HepG2 (cell line): ENCODE measurements around the gene EEIG1. TPM values are rescaled to one million over a fixed set of nuclear protein-coding genes. Genes with fewer than 3 reads are reported as not detected.

Experiments used
- ATF2 ChIP-seq: sonication (generic); formaldehyde crosslinking; IDR thresholded peaks from 2 replicates; pipeline ENCODE4 v1.4.0; 2020; ENCODE audit warnings: missing genetic modification reagents
- CREB1 ChIP-seq, 2 experiments: fragments of 450-650 bp in 1 of 2; IDR thresholded peaks; 2 replicates each; pipeline ENCODE4 v1.6.1; 2016 to 2017; ENCODE audit warnings: control low read depth in 1 of 2, mild to moderate bottlenecking in 1 of 2, missing compliant biosample characterization in 1 of 2, missing genetic modification characterization in 1 of 2
- ELF3 ChIP-seq: IDR thresholded peaks from 2 replicates; pipeline ENCODE4 v1.6.1; 2016; ENCODE audit warnings: missing genetic modification reagents, missing compliant biosample characterization
- FOSL2 ChIP-seq: sonication (generic); formaldehyde crosslinking; IDR thresholded peaks from 2 replicates; pipeline ENCODE4 v1.4.0; 2020; ENCODE audit warnings: missing genetic modification reagents
- GABPB1 ChIP-seq: IDR thresholded peaks from 2 replicates; pipeline ENCODE4 v1.6.1; 2016; ENCODE audit warnings: mild to moderate bottlenecking, missing genetic modification reagents, moderate library complexity, missing compliant biosample characterization
- GATA4 ChIP-seq: sonication (generic); IDR thresholded peaks from 2 replicates; pipeline ENCODE4 v1.6.1; 2016; ENCODE audit warnings: antibody characterized with exemption, low read depth, borderline replicate concordance
- GFI1 ChIP-seq: sonication (generic); formaldehyde crosslinking; IDR thresholded peaks from 2 replicates; pipeline ENCODE4 v1.5.0; 2020; ENCODE audit warnings: missing genetic modification reagents, mild to moderate bottlenecking, borderline replicate concordance
- HNRNPH1 ChIP-seq: fragments of 200-400 bp; formaldehyde crosslinking; optimal IDR thresholded peaks from 2 replicates; pipeline ENCODE3; 2017; ENCODE audit warnings: mild to moderate bottlenecking, low read depth, low read length
- NPAS2 ChIP-seq: sonication (generic); formaldehyde crosslinking; IDR thresholded peaks from 2 replicates; pipeline ENCODE4 v1.8.0; 2022; ENCODE audit warnings: mild to moderate bottlenecking, missing genetic modification reagents, borderline replicate concordance
- RFXAP ChIP-seq: sonication (generic); formaldehyde crosslinking; IDR thresholded peaks from 2 replicates; pipeline ENCODE4 v1.4.0; 2020; ENCODE audit warnings: missing genetic modification reagents, borderline replicate concordance
- SP2 ChIP-seq: sonication (generic); formaldehyde crosslinking; IDR thresholded peaks from 2 replicates; pipeline ENCODE4 v1.5.1; 2020; ENCODE audit warnings: mild to moderate bottlenecking, missing genetic modification reagents
- TAF1 ChIP-seq: sonication (generic); formaldehyde crosslinking; IDR thresholded peaks from 2 replicates; pipeline ENCODE4 v1.4.0; 2020; ENCODE audit warnings: missing genetic modification reagents
- YEATS4 ChIP-seq: sonication (generic); formaldehyde crosslinking; IDR thresholded peaks from 2 replicates; pipeline ENCODE4 v1.4.0; 2020; ENCODE audit warnings: missing genetic modification reagents, borderline replicate concordance
- YY1 ChIP-seq: IDR thresholded peaks from 2 replicates; pipeline ENCODE4 v1.6.1; 2011; ENCODE audit warnings: low read length, low read depth, moderate library complexity, mild to moderate bottlenecking; ENCODE audit not compliant: insufficient read depth, insufficient replicate concordance
- ZMAT3 ChIP-seq: sonication (generic); formaldehyde crosslinking; conservative IDR thresholded peaks from 2 replicates; pipeline ENCODE4 v1.7.0; 2021; ENCODE audit warnings: missing genetic modification reagents
- ZNF232 ChIP-seq: sonication (generic); formaldehyde crosslinking; IDR thresholded peaks from 2 replicates; pipeline ENCODE4 v1.4.0; 2020; ENCODE audit warnings: missing genetic modification reagents, borderline replicate concordance
- ZNF563 ChIP-seq: sonication (generic); formaldehyde crosslinking; IDR thresholded peaks from 2 replicates; pipeline ENCODE4 v1.8.0; 2022; ENCODE audit warnings: mild to moderate bottlenecking, moderate library complexity, missing genetic modification reagents
- polyA plus RNA-seq, 8 experiments: library from polyadenylated mRNA; depleted of rRNA in 3 of 8; stranded (reverse) in 7 of 8; unstranded in 1 of 8; fragments of >200 nt; fragmentation: Illumina TruSeq in 4 of 8; extraction: Trizol in 4 of 8; gene quantifications; 2 replicates each; pipeline versions ENCODE4 v1.2.1 to v1.2.3, GENCODE V29; 2011 to 2016; ENCODE audit warnings: low read depth in 4 of 8, missing spikeins in 1 of 8, mixed read lengths in 1 of 8; ENCODE audit not compliant: insufficient read depth in 1 of 8
- total RNA-seq, 5 experiments: library from RNA; depleted of rRNA; stranded (reverse); fragments of >200 nt; fragmentation: Illumina TruSeq; extraction: Trizol; gene quantifications; 2 replicates each; pipeline ENCODE4 v1.2.3, GENCODE V29; 2016; ENCODE audit warnings: low read depth in 1 of 5
- TF ChIP-seq, protein P1 (sequence below): sonication (generic); formaldehyde crosslinking; IDR thresholded peaks from 2 replicates; pipeline ENCODE4 v1.4.0; 2020; ENCODE audit warnings: missing genetic modification reagents, borderline replicate concordance
- TF ChIP-seq, protein P2 (sequence below): sonication (generic); formaldehyde crosslinking; IDR thresholded peaks from 2 replicates; pipeline ENCODE4 v1.5.1; 2020; ENCODE audit warnings: missing genetic modification reagents, mild to moderate bottlenecking, borderline replicate concordance

Gene EEIG1
- total and polyA plus RNA-seq, 2 of the 13 experiments (the other 11 are each of a cell fraction or from before 2014, with no cell fraction given): 16.6 to 25.2 TPM

DNA sequence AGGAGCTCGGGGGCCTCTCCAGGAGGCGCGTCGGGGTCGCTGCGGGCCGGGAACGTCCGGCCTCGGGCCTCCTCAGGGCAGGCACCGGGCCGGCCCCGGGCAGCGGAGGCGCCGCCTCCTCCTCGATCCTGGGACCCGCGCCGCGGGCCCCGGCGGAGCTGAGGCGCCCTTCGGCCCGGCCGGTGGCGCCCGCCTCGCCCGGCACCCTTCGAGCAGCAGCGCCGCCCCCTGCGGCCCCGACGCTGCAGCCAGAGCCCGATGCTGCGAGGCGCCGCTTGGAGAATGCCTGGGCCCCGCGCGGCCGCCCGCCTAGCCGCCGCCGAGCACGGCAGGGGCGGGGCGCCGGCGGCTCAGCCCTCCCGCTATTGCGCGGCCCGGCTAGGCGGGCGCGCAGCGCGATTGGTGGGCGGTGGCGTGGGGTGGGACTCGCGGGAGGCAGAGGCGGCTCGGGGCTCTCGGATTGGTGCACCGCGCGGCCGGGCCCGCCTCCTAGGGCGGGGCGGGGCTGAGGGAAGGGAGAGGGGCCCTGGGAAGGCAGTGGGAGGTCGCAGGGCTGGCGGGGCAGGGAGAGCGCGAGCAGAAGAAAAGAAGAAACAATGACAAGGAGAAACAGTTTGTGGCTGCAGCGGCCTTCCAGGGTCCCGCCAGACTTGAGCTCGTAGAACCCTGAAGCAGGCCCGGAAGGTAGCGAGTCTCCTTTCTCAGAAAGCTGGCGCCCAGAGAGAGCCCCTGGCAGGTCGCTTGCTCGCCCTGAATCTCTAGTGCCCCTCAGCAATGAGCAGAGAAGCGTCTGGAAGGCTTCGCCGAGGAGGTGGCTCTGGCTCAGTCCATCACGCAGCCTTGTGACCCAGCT lies at the start of gene EEIG1 (continued):
- TF ChIP-seq TAF1 (CRISPR knock-in tag) (peak; percentile 67; the same call in 1 of the 2 replicates), ATF2 (0 out of 2 replicates have a peak, but pooled peaks have one; percentile 11), GATA4 (peak; percentile 1; the same call in 1 of the 2 replicates), NPAS2 (no peak), ZNF232 (0 out of 2 replicates have a peak, but pooled peaks have one; percentile 52), FOSL2 (no peak), ZNF563 (CRISPR knock-in tag) (0 out of 2 replicates have a peak, but pooled peaks have one; percentile 12), CREB1 (IDR thresholded peaks at IDR 0.05) (peak; percentile 19; the same call in 1 of the 2 replicates), CREB1 (CRISPR knock-in tag; IDR thresholded peaks at IDR 0.05) (no peak), YY1 (peak; percentile 16), YEATS4 (CRISPR knock-in tag) (peak; percentile 71; the same call in 1 of the 2 replicates), RFXAP (0 out of 2 replicates have a peak, but pooled peaks have one; percentile 37), HNRNPH1 (peak; percentile 43), GFI1 (no peak), GABPB1 (CRISPR knock-in tag) (peak; percentile 52; the same call in 1 of the 2 replicates), SP2 (CRISPR knock-in tag) (peak; percentile 91), ELF3 (CRISPR knock-in tag) (0 out of 2 replicates have a peak, but pooled peaks have one; percentile 9), ZMAT3 (CRISPR knock-in tag) (0 out of 2 replicates have a peak, but pooled peaks have one; percentile 28)
- TF ChIP-seq, protein P1, sequence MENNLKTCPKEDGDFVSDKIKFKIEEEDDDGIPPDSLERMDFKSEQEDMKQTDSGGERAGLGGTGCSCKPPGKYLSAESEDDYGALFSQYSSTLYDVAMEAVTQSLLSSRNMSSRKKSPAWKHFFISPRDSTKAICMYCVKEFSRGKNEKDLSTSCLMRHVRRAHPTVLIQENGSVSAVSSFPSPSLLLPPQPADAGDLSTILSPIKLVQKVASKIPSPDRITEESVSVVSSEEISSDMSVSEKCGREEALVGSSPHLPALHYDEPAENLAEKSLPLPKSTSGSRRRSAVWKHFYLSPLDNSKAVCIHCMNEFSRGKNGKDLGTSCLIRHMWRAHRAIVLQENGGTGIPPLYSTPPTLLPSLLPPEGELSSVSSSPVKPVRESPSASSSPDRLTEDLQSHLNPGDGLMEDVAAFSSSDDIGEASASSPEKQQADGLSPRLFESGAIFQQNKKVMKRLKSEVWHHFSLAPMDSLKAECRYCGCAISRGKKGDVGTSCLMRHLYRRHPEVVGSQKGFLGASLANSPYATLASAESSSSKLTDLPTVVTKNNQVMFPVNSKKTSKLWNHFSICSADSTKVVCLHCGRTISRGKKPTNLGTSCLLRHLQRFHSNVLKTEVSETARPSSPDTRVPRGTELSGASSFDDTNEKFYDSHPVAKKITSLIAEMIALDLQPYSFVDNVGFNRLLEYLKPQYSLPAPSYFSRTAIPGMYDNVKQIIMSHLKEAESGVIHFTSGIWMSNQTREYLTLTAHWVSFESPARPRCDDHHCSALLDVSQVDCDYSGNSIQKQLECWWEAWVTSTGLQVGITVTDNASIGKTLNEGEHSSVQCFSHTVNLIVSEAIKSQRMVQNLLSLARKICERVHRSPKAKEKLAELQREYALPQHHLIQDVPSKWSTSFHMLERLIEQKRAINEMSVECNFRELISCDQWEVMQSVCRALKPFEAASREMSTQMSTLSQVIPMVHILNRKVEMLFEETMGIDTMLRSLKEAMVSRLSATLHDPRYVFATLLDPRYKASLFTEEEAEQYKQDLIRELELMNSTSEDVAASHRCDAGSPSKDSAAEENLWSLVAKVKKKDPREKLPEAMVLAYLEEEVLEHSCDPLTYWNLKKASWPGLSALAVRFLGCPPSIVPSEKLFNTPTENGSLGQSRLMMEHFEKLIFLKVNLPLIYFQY: 0 out of 2 replicates have a peak, but pooled peaks have one; percentile 23
- TF ChIP-seq, protein P2, sequence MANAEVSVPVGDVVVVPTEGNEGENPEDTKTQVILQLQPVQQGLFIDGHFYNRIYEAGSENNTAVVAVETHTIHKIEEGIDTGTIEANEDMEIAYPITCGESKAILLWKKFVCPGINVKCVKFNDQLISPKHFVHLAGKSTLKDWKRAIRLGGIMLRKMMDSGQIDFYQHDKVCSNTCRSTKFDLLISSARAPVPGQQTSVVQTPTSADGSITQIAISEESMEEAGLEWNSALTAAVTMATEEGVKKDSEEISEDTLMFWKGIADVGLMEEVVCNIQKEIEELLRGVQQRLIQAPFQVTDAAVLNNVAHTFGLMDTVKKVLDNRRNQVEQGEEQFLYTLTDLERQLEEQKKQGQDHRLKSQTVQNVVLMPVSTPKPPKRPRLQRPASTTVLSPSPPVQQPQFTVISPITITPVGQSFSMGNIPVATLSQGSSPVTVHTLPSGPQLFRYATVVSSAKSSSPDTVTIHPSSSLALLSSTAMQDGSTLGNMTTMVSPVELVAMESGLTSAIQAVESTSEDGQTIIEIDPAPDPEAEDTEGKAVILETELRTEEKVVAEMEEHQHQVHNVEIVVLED: peak; percentile 59; the same call in 1 of the 2 replicates
